ENCODE results near the gene NAALADL2.

GRCh38 chr3:175383813-175384212 is 524.7 kb downstream of the NAALADL2 start:
- no peak for TF ChIP-seq CTCF (IDR thresholded peaks at IDR 0.05)
- TF ChIP-seq POLR2A (IDR thresholded peaks at IDR 0.05), result no peak
